AG04450 (cell line): ENCODE data around the gene TMEM253. TPM values are rescaled to one million over a fixed set of nuclear protein-coding genes. Genes with fewer than 3 reads are reported as not detected.

ENCODE experiments used
- CTCF ChIA-PET: fragments of 300-600, 350-600 bp; formaldehyde crosslinking; extraction: SDS; loops from one replicate; lab custom pipeline; 2022; ENCODE audit warnings: antibody characterized with exemption, inconsistent platforms; lab: Charles Lee
- POLR2A ChIA-PET: fragments of 350-600 bp; formaldehyde crosslinking; extraction: SDS; loops from one replicate; lab custom pipeline; 2021; ENCODE audit warnings: antibody characterized with exemption, inconsistent platforms; lab: Yijun Ruan, JAX
- DNase-seq: peaks from one replicate; pipeline ENCODE4 v3.0.0-alpha.2; 2011; ENCODE audit warnings: low read depth, low spot score
- H3K27ac ChIP-seq: one replicate; pipeline ENCODE4 v1.5.1; 2012; ENCODE audit warnings: low read depth, low read length, control low read depth
- H3K27me3 ChIP-seq: one replicate; pipeline ENCODE4 v1.6.0; 2012; ENCODE audit warnings: low read length; ENCODE audit not compliant: control insufficient read depth, insufficient read depth
- H3K4me3 ChIP-seq: 2 replicates; pipeline ENCODE4 v1.5.1; 2011; ENCODE audit warnings: mild to moderate bottlenecking, low read depth, low read length, control low read depth
- H3K9me3 ChIP-seq: 2 replicates; pipeline ENCODE4 v1.5.1; 2012; ENCODE audit warnings: low read length; ENCODE audit not compliant: control insufficient read depth, insufficient read depth
- CTCF ChIP-seq: IDR thresholded peaks from 2 replicates; pipeline ENCODE4 v1.5.1; 2011; ENCODE audit warnings: low read depth, low read length, control low read depth, inconsistent platforms
- polyA plus RNA-seq: library from polyadenylated mRNA; depleted of rRNA; stranded (reverse); fragments of >200 nt; gene quantifications from 2 replicates; pipeline ENCODE4 v1.2.3, GENCODE V29; 2011

TMEM253 gene
- polyA plus RNA-seq, 1 experiment: 0.21 TPM

- Histone ChIP-seq H3K27me3 (no peaks in the 10 kb centered on the region), H3K4me3 (no peak overlapping the region), H3K9me3 (no peaks in the 10 kb centered on the region; the same call in 1 of the 2 replicates), H3K27ac (no peak overlapping the region)
- CTCF ChIA-PET: interaction anchor here (0.5 to 5.0 kb wide), 11 partner anchors 19 to 369 kb away, joined by 3 to 153 read pairs (median 9); no protein-coding TSS in a partner anchor
- POLR2A ChIA-PET: interaction anchor here (0.7 kb wide), 1 partner anchor 38 kb away, joined by 3 read pairs; no protein-coding TSS in a partner anchor
- peak; percentile 33; the same call in 1 of the 2 replicates for TF ChIP-seq CTCF
- DNase-seq: no peak
Measured at GRCh38 chr14:21066882-21067502, 33.9 kb upstream of the TMEM253 start.

GRCh38 chr14:21068521-21069387 is 32.1 kb upstream of the TMEM253 start:
- H3K9me3 ChIP-seq: no peaks in the 10 kb centered on the region; the same call in 1 of the 2 replicates
- H3K27ac ChIP-seq: peak overlapping the region; percentile 52
- peak; percentile 73 for TF ChIP-seq CTCF
- DNase-seq: no peak
- ChIA-PET CTCF (interaction anchor here (0.8 to 5.0 kb wide), 19 partner anchors 10 to 148 kb away, joined by 3 to 153 read pairs (median 7); partner anchors contain the start of gene TMEM253), POLR2A (interaction anchor here (0.6 to 1.6 kb wide), 3 partner anchors 19 to 77 kb away, joined by 3 to 4 read pairs (median 3); no protein-coding TSS in a partner anchor)
- H3K4me3 ChIP-seq: peak overlapping the region; percentile 82
- no peaks in the 10 kb centered on the region for H3K27me3 ChIP-seq

- POLR2A ChIA-PET: interaction anchor here (1.4 to 3.0 kb wide), 5 partner anchors 18 to 35 kb away, joined by 3 to 40 read pairs (median 11); no protein-coding TSS in a partner anchor
- H3K4me3 ChIP-seq: peak overlapping the region; percentile 82
- CTCF ChIA-PET: interaction anchor here (0.6 to 9.0 kb wide), 20 partner anchors 11 to 379 kb away, joined by 3 to 153 read pairs (median 9); no protein-coding TSS in a partner anchor
- H3K27me3 ChIP-seq: no peaks in the 10 kb centered on the region
- H3K9me3 ChIP-seq: no peaks in the 10 kb centered on the region; the same call in 1 of the 2 replicates
- no peak for DNase-seq
- TF ChIP-seq CTCF: no peak
- H3K27ac ChIP-seq: peak overlapping the region; percentile 70
Measured at GRCh38 chr14:21069388-21070082, 31.3 kb upstream of the TMEM253 start.

- peak within 1 kb of the TSS; percentile 95 for H3K27ac ChIP-seq
- POLR2A ChIA-PET: interaction anchor here (0.7 to 3.0 kb wide), 6 partner anchors 8 to 82 kb away, joined by 3 to 40 read pairs (median 8); no protein-coding TSS in a partner anchor
Measured at GRCh38 chr14:21070083-21070609, 30.7 kb upstream of the TMEM253 start, which contains the start of gene ARHGEF40. ARHGEF40 (plus strand) TSS chr14:21070304; CDS start chr14:21070397, 93 bp downstream.

More at GRCh38 chr14:21070083-21070609, 30.7 kb upstream of the TMEM253 start, which contains the start of gene ARHGEF40:
- no peak for TF ChIP-seq CTCF
- Histone ChIP-seq H3K9me3 (no peaks in the 10 kb centered on the region; the same call in 1 of the 2 replicates), H3K4me3 (peak within 1 kb of the TSS; percentile 82), H3K27me3 (no peaks in the 10 kb centered on the region)
- DNase-seq: no peak
- CTCF ChIA-PET: interaction anchor here (0.6 to 9.0 kb wide), 9 partner anchors 8 to 379 kb away, joined by 3 to 128 read pairs (median 28); no protein-coding TSS in a partner anchor
